ENCODE data around the gene PRSS48.

PRSS48 gene

GRCh38 chr4:151329217-151330007, 52.5 kb downstream of the PRSS48 start:
- Histone ChIP-seq H3K27ac (ENCODE audit: low read depth, low read length, poor library complexity, severe bottlenecking) (no peak overlapping the region), H3K9me2 (ENCODE audit: low read depth, low read length) (no peaks in the 10 kb centered on the region), H2AFZ (ENCODE audit: low read length) (no peak overlapping the region), H3K4me2 (ENCODE audit: low read length) (no peak overlapping the region), H4K20me1 (ENCODE audit: insufficient read depth, low read length) (no peaks in the 10 kb centered on the region), H3K4me1 (ENCODE audit: insufficient read depth, low read length, severe bottlenecking) (no peaks in the 10 kb centered on the region), H3K79me2 (ENCODE audit: insufficient read depth, low read length) (no peaks in the 10 kb centered on the region), H3F3A (ENCODE audit: insufficient read depth, low read length) (no peaks in the 10 kb centered on the region), H3K36me3 (ENCODE audit: insufficient read depth, low read length) (no peaks in the 10 kb centered on the region), H3K27me3 (ENCODE audit: insufficient read depth, low read length) (no peaks in the 10 kb centered on the region), H3K9me3 (ENCODE audit: low read length) (no peaks in the 10 kb centered on the region), H3K4me3 (ENCODE audit: low read depth, low read length, poor library complexity, severe bottlenecking) (no peak overlapping the region), H3K9ac (ENCODE audit: low read length) (no peak overlapping the region)
- no peak for TF ChIP-seq CTCF (IDR thresholded peaks at IDR 0.05; ENCODE audit: low read length)
- TF ChIP-seq EZH2 (IDR thresholded peaks at IDR 0.05; ENCODE audit: borderline replicate concordance, low read length) = no peak

GRCh38 chr4:151331276-151332042, 54.5 kb downstream of the PRSS48 start:
- Histone ChIP-seq H4K20me1 (ENCODE audit: insufficient read depth, low read length) (no peaks in the 10 kb centered on the region), H3K4me2 (ENCODE audit: low read length) (no peak overlapping the region), H3K4me3 (ENCODE audit: low read depth, low read length, poor library complexity, severe bottlenecking) (no peak overlapping the region), H3K9ac (ENCODE audit: low read length) (no peak overlapping the region), H3K27ac (ENCODE audit: low read depth, low read length, poor library complexity, severe bottlenecking) (no peak overlapping the region), H3K4me1 (ENCODE audit: insufficient read depth, low read length, severe bottlenecking) (no peaks in the 10 kb centered on the region), H3K79me2 (ENCODE audit: insufficient read depth, low read length) (no peaks in the 10 kb centered on the region), H3F3A (ENCODE audit: insufficient read depth, low read length) (no peaks in the 10 kb centered on the region), H3K9me3 (ENCODE audit: low read length) (no peaks in the 10 kb centered on the region), H3K9me2 (ENCODE audit: low read depth, low read length) (no peaks in the 10 kb centered on the region), H3K36me3 (ENCODE audit: insufficient read depth, low read length) (no peaks in the 10 kb centered on the region), H2AFZ (ENCODE audit: low read length) (no peak overlapping the region), H3K27me3 (ENCODE audit: insufficient read depth, low read length) (no peaks in the 10 kb centered on the region)
- TF ChIP-seq CTCF (IDR thresholded peaks at IDR 0.05; ENCODE audit: low read length) (no peak), EZH2 (IDR thresholded peaks at IDR 0.05; ENCODE audit: borderline replicate concordance, low read length) (no peak)

- Histone ChIP-seq H3K9me2 (ENCODE audit: low read depth, low read length) (no peaks in the 10 kb centered on the region), H3K27ac (ENCODE audit: low read depth, low read length, poor library complexity, severe bottlenecking) (no peak overlapping the region), H3K27me3 (ENCODE audit: insufficient read depth, low read length) (no peaks in the 10 kb centered on the region), H3F3A (ENCODE audit: insufficient read depth, low read length) (no peaks in the 10 kb centered on the region), H3K9ac (ENCODE audit: low read length) (no peak overlapping the region), H3K4me2 (ENCODE audit: low read length) (no peak overlapping the region), H3K4me1 (ENCODE audit: insufficient read depth, low read length, severe bottlenecking) (no peaks in the 10 kb centered on the region), H2AFZ (ENCODE audit: low read length) (no peak overlapping the region), H3K9me3 (ENCODE audit: low read length) (no peaks in the 10 kb centered on the region), H3K36me3 (ENCODE audit: insufficient read depth, low read length) (no peaks in the 10 kb centered on the region), H3K4me3 (ENCODE audit: low read depth, low read length, poor library complexity, severe bottlenecking) (no peak overlapping the region), H4K20me1 (ENCODE audit: insufficient read depth, low read length) (no peaks in the 10 kb centered on the region), H3K79me2 (ENCODE audit: insufficient read depth, low read length) (no peaks in the 10 kb centered on the region)
- TF ChIP-seq EZH2 (IDR thresholded peaks at IDR 0.05; ENCODE audit: borderline replicate concordance, low read length) = no peak
- no peak for TF ChIP-seq CTCF (IDR thresholded peaks at IDR 0.05; ENCODE audit: low read length)
Measured at GRCh38 chr4:151339467-151339866, 62.5 kb downstream of the PRSS48 start.

All from OCI-LY1 (cell line).